Tibial nerve (tissue), 3 donors: Measurements from ENCODE around the gene UGT1A4.

Source experiments
- POLR2A ChIP-seq, 2 donors: fragments of 450-650 bp; IDR thresholded peaks; one replicate each; pipeline ENCODE4 v1.6.1; 2017; ENCODE audit warnings: antibody characterized with exemption in 2 of 2, mild to moderate bottlenecking in 2 of 2, moderate library complexity in 2 of 2
- TF ChIP-seq, protein P1 (sequence below), 5 experiments: fragments of 200-600 bp in 3 of 5; fragments of 450-650 bp in 2 of 5; sonication (generic) in 3 of 5; IDR thresholded peaks; one replicate each; pipeline ENCODE4 v1.5.1; 2016 to 2019; ENCODE audit warnings: antibody characterized with exemption in 5 of 5, mild to moderate bottlenecking in 3 of 5, moderate library complexity in 2 of 5

DNA sequence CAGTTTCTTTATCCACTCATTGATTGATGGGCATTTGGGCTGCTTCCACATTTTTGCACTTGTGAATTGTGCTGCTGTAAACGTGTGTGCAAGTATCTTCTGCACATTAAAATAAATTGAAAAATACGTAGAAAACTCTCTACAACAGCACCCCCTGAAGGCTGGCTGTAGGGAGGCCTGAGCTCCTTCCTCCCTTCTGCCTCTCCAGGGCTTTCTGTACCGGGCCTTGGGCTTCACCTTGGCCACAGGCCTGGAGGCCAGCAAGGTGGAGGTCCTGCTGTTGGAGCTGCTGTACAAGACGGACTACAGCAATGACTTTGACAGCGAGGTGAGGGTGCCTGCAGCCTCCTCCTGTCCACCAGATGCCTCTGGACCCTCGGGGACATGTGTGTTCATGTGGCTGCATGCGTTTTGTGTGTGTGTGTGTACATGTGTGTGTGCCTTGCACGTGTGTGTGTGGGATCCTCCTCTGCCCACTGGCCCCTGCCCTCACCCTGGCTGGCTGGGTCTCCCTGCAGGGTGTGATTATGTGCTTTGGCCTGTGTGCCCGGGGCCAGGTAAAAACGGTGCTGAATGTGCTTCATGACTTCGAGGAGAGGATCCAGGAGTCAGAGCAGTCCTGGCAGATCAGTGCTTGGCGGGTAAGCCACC, 88.8 kb downstream of the UGT1A4 start:
- TF ChIP-seq, protein P1, sequence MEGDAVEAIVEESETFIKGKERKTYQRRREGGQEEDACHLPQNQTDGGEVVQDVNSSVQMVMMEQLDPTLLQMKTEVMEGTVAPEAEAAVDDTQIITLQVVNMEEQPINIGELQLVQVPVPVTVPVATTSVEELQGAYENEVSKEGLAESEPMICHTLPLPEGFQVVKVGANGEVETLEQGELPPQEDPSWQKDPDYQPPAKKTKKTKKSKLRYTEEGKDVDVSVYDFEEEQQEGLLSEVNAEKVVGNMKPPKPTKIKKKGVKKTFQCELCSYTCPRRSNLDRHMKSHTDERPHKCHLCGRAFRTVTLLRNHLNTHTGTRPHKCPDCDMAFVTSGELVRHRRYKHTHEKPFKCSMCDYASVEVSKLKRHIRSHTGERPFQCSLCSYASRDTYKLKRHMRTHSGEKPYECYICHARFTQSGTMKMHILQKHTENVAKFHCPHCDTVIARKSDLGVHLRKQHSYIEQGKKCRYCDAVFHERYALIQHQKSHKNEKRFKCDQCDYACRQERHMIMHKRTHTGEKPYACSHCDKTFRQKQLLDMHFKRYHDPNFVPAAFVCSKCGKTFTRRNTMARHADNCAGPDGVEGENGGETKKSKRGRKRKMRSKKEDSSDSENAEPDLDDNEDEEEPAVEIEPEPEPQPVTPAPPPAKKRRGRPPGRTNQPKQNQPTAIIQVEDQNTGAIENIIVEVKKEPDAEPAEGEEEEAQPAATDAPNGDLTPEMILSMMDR (IDR thresholded peaks at IDR 0.05), result no peak
- TF ChIP-seq POLR2A (IDR thresholded peaks at IDR 0.05), result no peak
